ENCODE data around the gene RNF167. TPM values are rescaled to one million over a fixed set of nuclear protein-coding genes. Genes with fewer than 3 reads are reported as not detected.

The RNF167 gene
- total RNA-seq, 1 donor from 2014 or later: 108 TPM

DNA sequence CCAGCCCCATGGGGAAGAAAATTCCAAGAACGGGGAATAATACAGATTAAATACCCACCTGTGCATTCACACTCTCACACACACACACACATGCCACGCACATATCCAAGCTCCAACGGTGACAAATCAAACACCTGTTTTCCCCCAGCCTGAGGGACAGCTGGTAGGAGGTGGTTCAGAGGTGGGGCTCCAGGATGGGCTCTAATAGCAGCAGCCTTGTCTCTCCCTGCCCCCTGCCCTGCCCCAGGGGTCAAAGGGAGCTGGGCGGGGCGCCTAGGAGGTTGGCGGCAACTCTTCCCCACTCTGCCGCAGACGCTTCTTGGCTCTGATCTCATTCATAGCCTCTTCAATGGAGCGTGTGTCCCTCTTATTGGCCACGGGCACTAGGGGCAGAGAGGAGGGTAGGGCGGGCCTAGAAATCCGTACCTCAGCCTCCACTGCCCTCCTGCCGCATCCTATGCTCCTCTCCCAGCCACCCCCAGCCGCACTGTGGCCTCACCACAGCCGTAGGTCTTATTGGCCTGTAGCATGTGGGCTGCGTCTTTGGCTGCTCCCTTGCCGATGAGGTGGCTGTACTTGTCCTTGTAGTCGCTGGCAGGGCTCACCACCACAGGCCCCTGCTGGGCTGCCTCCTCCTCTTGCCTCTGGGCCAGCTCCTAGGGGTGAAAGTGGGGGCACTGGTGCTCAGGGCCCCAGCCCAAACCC, 19.3 kb downstream of the RNF167 start:
- ChIA-PET CTCF (no interaction called here), POLR2A (interaction anchor here (1.2 kb wide), 1 partner anchor 19 kb away, joined by 3 read pairs; the partner anchor contains the start of genes RNF167 and SLC25A11)
- TF ChIP-seq, protein P1, sequence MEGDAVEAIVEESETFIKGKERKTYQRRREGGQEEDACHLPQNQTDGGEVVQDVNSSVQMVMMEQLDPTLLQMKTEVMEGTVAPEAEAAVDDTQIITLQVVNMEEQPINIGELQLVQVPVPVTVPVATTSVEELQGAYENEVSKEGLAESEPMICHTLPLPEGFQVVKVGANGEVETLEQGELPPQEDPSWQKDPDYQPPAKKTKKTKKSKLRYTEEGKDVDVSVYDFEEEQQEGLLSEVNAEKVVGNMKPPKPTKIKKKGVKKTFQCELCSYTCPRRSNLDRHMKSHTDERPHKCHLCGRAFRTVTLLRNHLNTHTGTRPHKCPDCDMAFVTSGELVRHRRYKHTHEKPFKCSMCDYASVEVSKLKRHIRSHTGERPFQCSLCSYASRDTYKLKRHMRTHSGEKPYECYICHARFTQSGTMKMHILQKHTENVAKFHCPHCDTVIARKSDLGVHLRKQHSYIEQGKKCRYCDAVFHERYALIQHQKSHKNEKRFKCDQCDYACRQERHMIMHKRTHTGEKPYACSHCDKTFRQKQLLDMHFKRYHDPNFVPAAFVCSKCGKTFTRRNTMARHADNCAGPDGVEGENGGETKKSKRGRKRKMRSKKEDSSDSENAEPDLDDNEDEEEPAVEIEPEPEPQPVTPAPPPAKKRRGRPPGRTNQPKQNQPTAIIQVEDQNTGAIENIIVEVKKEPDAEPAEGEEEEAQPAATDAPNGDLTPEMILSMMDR (IDR thresholded peaks at IDR 0.05): no peak
- H3K36me3 Mint-ChIP-seq (ENCODE audit: low read depth): peaks cover 39% of the 10 kb centered on the region
- no peaks in the 10 kb centered on the region for H3K4me1 Mint-ChIP-seq
- DNase-seq: no peak
- H3K27me3 Mint-ChIP-seq: no peaks in the 10 kb centered on the region
- no peak for ATAC-seq (ENCODE audit: low read depth)
- intact Hi-C loops (cut with micrococcal nuclease): no loop called here
- no peak overlapping the region for H3K4me3 Mint-ChIP-seq
- H3K27ac Mint-ChIP-seq: no peak overlapping the region
- H3K9me3 Mint-ChIP-seq: no peaks in the 10 kb centered on the region

DNA sequence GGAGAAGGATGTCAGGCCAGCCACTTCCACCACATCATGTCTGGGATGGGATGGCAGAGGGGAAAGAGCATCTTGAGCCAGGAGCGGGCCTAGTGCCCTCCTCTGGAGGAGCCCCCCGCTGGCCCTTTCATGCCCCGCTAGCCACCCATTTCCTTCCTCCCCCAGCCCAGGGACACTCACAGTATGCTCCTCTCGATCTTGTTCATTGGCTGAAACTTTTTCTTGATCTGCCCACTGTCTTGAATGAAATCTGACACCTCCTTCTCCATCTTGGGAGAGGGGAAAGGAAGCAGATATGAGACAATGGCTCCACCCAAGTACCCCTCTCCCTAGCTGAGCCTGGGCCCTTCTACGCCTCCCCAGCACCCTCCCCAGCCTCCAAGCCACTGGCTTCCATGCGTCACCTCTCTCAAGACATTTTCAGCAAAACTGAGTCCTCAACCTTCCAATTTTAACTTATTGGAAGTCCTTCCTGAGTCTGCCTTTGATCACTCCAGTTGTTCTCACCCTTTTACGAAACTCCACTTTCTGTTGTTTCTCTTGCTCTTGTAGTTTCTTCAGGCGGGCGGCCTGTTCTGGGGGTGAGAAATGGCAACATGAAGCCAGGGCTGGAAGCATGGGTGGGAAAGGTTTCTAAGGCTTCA, 20.3 kb downstream of the RNF167 start:
- ChIA-PET CTCF (no interaction called here), POLR2A (interaction anchor here (1.2 kb wide), 1 partner anchor 20 kb away, joined by 3 read pairs; the partner anchor contains the start of genes RNF167 and SLC25A11)
- Mint-ChIP-seq H3K4me3 (no peak overlapping the region), H3K9me3 (no peaks in the 10 kb centered on the region), H3K27me3 (no peaks in the 10 kb centered on the region), H3K27ac (no peak overlapping the region), H3K36me3 (ENCODE audit: low read depth) (peaks cover 42% of the 10 kb centered on the region), H3K4me1 (peaks cover 5% of the 10 kb centered on the region)
- ATAC-seq (ENCODE audit: low read depth) (no peak), DNase-seq (no peak)
- intact Hi-C loops (cut with micrococcal nuclease): no loop called here
- TF ChIP-seq, protein P1 (IDR thresholded peaks at IDR 0.05): no peak

- Mint-ChIP-seq H3K27me3 (no peaks in the 10 kb centered on the region), H3K27ac (no peak overlapping the region), H3K36me3 (ENCODE audit: low read depth) (peaks cover 33% of the 10 kb centered on the region), H3K4me3 (no peak overlapping the region), H3K9me3 (no peaks in the 10 kb centered on the region), H3K4me1 (peaks cover 17% of the 10 kb centered on the region)
- ATAC-seq (ENCODE audit: low read depth): no peak
- TF ChIP-seq, protein P1 (IDR thresholded peaks at IDR 0.05): no peak
- ChIA-PET POLR2A (interaction anchor here (0.5 to 11.6 kb wide), 10 partner anchors 9 to 137 kb away, joined by 3 to 391 read pairs (median 10); partner anchors contain the start of genes CAMTA2, CHRNE, ENO3 and INCA1), CTCF (interaction anchor here (3.4 kb wide), 1 partner anchor 22 kb away, joined by 17 read pairs; the partner anchor contains the start of gene CAMTA2)
- no peak for DNase-seq
- intact Hi-C loops (cut with micrococcal nuclease): loop anchor here (5.0 kb wide), 3 partner anchors 33 to 253 kb away; partner anchors contain the start of genes ARRB2, GP1BA and ZFP3
Observed at GRCh38 chr17:4965311-4965986, 25.4 kb downstream of the RNF167 start.

DNA sequence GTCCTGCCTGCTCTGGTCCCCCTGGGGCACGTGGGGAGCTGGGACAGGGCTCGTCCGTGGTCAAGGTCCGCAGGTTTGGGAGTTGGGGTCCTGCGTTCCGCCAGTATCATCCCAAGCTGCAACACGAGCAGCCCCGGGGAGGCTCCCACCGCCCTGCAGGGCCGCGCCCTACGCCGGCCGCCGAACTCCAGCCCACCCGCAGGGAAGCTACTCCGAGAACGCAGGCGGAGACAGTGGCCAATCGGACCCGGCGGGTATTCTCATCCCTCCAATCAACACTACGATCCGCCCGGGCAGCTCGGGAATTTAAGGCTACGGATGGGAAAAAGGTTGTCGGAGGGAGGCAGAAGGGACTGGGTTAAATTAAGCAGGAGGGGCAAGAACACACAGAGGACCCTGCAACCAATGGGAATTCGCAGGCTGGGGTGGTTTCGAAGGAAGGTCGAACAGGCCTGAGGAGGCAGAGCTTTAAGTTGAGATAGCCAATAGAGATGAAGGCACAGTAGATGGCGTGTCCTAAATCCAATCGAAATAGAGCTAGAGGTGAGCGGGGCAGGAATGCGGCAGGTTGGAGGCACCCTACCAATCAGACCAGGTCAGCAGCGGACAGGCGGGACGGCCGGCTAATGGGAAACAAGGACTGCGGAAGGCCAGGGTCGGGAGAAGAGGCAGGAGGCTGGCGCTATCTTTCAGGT, 26.9 kb downstream of the RNF167 start:
- ATAC-seq (ENCODE audit: low read depth): peak; percentile 87
- ChIA-PET CTCF (interaction anchor here (0.6 to 3.4 kb wide), 11 partner anchors 13 to 400 kb away, joined by 3 to 17 read pairs (median 4); partner anchors contain the start of genes CAMTA2, CHRNE, PFN1 and RNF167), POLR2A (interaction anchor here (0.6 to 11.6 kb wide), 32 partner anchors 10 to 823 kb away, joined by 3 to 391 read pairs (median 6); partner anchors contain the start of genes C17orf107, CAMTA2, CHRNE and CYB5D2)
- peaks cover 34% of the 10 kb centered on the region for H3K36me3 Mint-ChIP-seq (ENCODE audit: low read depth)
- no peaks in the 10 kb centered on the region for H3K27me3 Mint-ChIP-seq
- H3K4me1 Mint-ChIP-seq: peaks cover 18% of the 10 kb centered on the region
- TF ChIP-seq, protein P1 (IDR thresholded peaks at IDR 0.05): no peak
- no peaks in the 10 kb centered on the region for H3K9me3 Mint-ChIP-seq
- intact Hi-C loops (cut with micrococcal nuclease): loop anchor here (1.0 to 5.0 kb wide), 10 partner anchors 18 to 255 kb away; partner anchors contain the start of genes ARRB2, CAMTA2, GP1BA and INCA1
- no peak overlapping the region for H3K4me3 Mint-ChIP-seq
- no peak for DNase-seq
- H3K27ac Mint-ChIP-seq: no peak overlapping the region
